Epithelial cell of prostate (primary cell): ENCODE results near the gene SAXO1.
"Not testable (repeated sequence)": the region's sequence is repeated elsewhere in the genome, so short reads cannot be mapped to it uniquely, and the experiment has no call there.

Experiments
- DNase-seq: peaks from one replicate; pipeline ENCODE4 v3.0.0-alpha.2; 2011; ENCODE audit warnings: low read depth, low spot score
- H3K27ac ChIP-seq: fragments of 450-650 bp; 2 replicates; pipeline ENCODE4 v1.5.1; 2017; ENCODE audit warnings: mild to moderate bottlenecking

SAXO1 gene

DNA sequence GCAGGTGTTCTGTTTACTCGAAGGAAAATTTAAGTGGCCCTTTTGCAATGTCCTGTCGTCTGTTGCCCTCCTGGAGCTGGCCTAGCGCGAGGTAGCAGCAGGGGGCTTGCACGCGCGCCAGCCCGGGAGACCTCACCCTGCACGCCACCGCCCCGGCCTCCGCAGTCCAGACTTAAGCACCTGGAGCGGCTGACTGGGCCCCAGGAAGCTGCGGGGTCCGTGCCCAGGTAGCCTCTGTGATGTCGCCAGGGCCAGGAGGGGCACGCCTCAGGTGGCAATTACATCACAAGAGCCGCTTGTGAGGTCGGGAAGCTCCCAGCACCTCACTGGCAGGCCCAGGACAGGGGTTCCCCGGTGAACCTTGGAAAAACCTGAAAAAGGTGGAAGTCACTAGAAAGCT is at the start of gene SAXO1:
SAXO1 (minus strand) TSS at position 195 of the 400 bp plus-strand sequence. CDS start 301 bp downstream, outside the sequence.
- DNase-seq, result no peak
- no peak within 1 kb of the TSS for H3K27ac ChIP-seq

DNA sequence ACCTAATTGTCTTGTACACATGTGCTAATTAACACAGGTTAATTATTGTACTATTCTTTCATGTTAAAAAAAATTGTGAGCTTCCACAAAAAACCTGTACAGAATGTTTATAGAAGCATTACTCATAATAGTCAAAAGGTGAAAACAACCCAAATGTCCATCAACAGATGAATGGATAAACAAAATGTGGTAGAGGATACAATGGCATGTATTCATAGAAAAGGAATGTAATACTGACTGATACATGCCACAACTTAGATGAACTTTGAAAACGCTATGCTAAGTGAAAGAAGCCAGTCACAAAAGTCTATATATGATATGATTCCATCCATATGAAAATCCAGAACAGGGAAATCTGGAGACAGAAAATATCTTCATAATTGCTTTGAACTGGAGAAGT is 41.8 kb upstream of the SAXO1 start:
- peak; percentile 20 for DNase-seq
- H3K27ac ChIP-seq, result peak overlapping the region; percentile 13

GRCh38 chr9:19074229-19074628 is 41.2 kb upstream of the SAXO1 start:
- no peak for DNase-seq

GRCh38 chr9:19057033-19057432 is 24.0 kb upstream of the SAXO1 start:
- H3K27ac ChIP-seq, result no peak overlapping the region
- no peak for DNase-seq

More at GRCh38 chr9:19074229-19074628, 41.2 kb upstream of the SAXO1 start:
- peak overlapping the region; percentile 13 for H3K27ac ChIP-seq

DNA sequence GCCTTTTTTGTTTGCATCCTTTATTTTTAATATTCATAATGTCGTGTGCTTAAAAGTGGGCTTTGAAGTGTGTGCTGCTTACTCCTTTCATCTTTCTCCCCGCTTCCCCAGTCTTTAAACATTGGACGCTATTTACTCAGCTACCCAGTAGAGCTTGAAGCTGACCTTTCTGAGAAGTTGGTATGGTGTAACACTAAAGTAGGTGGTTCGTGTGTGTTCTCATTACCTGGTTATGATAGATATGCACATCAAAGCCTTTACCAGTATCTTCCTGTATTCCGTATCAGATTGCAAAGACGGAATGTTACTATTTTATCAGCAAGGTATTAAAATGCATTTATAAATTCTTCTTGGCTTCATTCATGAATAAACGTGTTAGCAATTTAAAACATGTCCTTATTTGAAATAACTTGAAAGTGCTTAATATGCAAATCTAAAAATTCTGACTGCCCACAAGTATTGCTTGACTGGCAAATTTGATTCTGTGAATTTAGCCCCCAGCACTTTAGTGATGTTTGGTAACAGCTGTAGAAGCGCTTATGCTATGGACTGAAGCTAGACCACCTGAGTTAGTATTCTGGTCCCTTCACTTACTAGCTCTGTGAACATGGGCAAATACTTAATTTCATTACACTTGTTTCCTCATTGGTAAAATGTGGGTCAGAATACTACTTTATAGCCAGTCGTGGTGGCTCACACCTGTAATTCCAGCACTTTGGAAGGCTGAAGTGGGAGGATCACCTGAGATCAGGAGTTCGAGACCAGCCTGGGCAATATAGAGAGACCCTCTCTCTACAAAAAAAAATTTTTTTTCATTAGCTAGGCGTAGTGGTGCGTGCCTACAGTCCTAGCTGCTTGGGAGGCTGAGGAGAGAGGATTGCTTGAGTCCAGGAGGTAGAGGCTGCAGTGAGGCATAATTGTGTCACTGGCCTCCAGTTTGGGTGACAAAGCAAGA is 17.9 kb upstream of the SAXO1 start:
- no peak for DNase-seq
- H3K27ac ChIP-seq, result peak overlapping the region; percentile 95

DNA sequence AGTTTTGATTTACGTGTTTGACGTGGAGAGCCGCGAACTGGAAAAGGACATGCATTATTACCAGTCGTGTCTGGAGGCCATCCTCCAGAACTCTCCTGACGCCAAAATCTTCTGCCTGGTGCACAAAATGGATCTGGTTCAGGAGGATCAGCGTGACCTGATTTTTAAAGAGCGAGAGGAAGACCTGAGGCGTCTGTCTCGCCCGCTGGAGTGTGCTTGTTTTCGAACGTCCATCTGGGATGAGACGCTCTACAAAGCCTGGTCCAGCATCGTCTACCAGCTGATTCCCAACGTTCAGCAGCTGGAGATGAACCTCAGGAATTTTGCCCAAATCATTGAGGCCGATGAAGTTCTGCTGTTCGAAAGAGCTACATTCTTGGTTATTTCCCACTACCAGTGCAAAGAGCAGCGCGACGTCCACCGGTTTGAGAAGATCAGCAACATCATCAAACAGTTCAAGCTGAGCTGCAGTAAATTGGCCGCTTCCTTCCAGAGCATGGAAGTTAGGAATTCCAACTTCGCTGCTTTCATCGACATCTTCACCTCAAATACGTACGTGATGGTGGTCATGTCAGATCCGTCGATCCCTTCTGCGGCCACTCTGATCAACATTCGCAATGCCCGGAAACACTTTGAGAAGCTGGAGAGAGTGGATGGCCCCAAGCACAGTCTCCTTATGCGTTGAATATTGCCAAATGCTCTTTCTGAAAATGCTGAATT is 17.1 kb upstream of the SAXO1 start:
- H3K27ac ChIP-seq, result peak overlapping the region; percentile 95

DNA sequence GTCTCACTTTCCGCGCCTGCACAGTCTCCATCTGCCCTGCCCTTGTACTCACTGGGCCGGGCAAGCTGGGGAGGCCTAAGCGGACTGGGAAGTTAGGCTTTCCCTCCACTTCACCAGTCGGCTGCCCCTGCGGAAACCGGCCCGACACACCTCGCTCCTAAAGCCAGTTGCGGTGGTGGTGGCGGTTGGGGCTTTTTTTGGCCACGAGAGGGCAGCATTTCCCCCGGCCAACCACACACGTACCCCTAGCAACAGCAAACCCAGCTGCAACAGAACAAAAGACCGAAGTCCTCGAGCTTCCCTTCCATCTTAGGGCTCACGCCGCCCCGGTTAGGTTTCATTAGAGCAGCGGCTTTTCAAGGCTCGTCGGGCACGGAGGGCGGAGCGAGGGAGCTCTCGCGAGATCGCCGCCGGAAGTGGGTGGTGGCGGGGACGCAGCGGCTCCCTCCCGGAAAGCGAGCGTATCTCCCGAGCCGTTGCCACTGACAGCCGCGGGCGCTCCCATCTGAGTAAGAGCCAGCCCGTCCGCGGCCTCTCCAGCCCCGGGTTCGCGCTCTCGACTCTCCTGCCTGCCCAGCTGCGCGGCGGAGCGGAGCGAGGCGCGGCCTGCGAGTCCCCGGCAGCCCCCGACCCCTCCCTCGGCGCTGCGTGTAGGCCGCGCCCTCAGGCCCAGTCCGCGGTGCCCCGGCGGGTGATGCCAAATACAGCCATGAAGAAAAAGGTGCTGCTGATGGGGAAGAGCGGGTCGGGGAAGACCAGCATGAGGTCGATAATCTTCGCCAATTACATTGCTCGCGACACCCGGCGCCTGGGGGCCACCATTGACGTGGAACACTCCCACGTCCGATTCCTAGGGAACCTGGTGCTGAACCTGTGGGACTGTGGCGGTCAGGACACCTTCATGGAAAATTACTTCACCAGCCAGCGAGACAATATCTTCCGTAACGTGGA is 16.2 kb upstream of the SAXO1 start, which contains the start of gene RRAGA:
RRAGA (plus strand) TSS at position 462 of the 951 bp plus-strand sequence; CDS start at position 695, 233 bp downstream.
- peak; percentile 82 for DNase-seq
- H3K27ac ChIP-seq, result peak within 1 kb of the TSS; percentile 95

More for the DNA sequence above, 17.1 kb upstream of the SAXO1 start:
- no peak for DNase-seq

GRCh38 chr9:19036611-19037010 is 3.6 kb upstream of the SAXO1 start:
- DNase-seq, result no peak
- no peak overlapping the region for H3K27ac ChIP-seq

DNA sequence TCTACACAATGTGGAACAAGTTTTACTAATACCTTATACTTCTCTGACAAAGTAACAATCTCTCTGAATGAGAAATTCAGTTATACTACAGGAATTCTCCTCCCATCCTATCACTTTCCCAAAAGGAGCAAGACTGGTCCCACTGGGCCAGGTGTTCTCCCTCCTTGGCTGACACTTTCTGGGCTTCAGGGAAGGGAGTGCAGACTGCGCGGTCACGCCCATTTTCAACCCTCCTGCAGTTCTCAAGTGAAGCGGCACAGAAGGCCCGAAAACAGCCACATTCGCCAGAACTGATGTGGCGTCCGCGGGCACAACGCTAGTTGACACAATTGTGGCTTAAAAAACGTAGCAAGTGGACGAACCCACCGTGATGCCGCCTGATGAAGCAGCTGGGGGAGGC is 603 bp downstream of the SAXO1 start:
- no peak for DNase-seq
- no peak overlapping the region for H3K27ac ChIP-seq

DNA sequence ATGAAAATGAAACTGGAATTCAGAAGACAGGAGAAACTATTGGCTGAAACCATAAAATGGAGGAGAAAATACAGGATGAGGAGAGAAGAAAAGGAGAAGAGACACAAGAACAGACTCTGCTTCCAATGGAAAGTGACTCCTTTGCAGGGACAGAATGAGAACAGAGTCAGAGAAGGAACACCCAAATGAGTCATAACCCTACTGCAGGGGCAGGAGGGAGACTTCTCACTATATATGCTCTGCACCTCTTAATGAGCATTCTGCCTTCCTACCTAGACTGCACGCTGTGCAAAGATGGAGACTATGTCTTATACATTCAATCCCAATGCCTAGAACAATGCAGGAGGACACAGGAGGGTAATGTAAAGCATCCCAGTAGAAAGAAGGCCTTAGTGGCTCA is 2.1 kb downstream of the SAXO1 start:
- DNase-seq, result no peak
- no peak overlapping the region for H3K27ac ChIP-seq

DNA sequence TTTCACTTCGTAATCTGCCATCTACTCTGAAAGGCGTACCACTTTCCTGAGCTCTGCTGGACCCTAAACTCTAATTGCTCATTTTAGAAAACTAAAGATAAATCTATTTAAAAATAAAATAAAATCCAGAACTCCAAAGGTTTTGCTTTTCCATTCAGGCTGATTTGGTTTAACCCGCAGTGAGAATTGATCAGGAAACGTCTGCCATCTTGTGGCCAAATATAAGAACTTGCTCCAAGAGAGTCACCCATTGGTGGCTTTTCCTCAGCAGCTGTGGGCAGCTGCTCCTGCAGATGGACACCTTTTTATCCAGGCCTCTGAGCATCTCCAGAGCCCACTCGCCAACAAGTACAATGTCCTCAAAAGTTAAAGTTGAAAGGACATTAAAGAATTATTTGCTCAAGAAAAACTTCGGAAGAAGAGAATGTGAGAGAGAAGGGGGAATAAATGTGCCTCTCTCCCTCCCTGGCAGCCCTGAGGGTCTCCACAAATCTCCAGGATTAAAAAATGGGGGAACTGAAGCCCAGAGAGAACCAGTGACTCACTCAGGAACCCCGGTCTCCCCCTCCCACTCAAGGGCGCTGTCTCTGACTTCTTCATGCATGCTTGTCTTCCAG is 4.1 kb downstream of the SAXO1 start:
- DNase-seq, result no peak
- no peak overlapping the region for H3K27ac ChIP-seq

DNA sequence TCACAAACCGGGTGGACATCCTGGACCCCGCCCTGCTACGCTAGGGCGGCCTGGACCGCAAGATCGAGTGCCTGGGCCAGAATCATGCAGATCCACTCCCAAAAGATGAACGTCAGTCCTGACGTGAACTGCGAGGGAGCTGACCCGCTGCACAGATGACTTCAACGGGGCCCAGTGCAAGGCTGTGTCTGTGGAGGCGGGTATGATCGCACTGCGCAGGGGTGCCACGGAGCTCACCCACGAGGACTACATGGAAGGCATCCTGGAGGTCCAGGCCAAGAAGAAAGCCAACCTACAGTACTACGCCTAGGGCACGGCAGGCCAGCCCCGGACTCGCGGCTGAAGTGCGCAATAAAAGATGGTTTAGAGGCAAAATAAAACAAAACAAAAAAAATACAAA is 5.2 kb downstream of the SAXO1 start:
- no peak for DNase-seq
- H3K27ac ChIP-seq, result no peak overlapping the region

- DNase-seq, result no peak
- H3K27ac ChIP-seq, result no peak overlapping the region
Measured at GRCh38 chr9:19026375-19026774, 6.6 kb downstream of the SAXO1 start.

GRCh38 chr9:19023078-19023477 is 9.9 kb downstream of the SAXO1 start:
- no peak overlapping the region for H3K27ac ChIP-seq
- no peak for DNase-seq

DNA sequence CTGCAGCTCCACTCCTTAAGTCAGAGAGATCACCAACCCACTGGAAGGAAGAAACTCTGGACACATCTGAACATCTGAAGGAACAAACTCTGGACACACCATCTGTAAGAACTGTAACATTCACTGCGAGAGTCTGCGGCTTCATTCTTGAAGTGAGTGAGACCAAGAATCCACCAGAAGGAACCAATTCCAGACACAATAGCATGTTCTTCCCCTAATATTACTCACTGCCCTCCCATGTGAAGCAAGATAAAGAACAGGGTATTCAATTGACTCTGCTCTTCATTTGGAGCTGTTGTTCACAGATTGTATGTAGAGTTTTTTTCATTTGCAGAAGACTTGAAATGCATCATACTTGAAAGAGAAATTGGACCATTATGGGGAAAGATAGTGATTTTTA is 10.8 kb downstream of the SAXO1 start:
- no peak for DNase-seq
- no peak overlapping the region for H3K27ac ChIP-seq

- DNase-seq, result not testable (repeated sequence)
Measured at GRCh38 chr9:19021649-19022048, 11.4 kb downstream of the SAXO1 start.

DNA sequence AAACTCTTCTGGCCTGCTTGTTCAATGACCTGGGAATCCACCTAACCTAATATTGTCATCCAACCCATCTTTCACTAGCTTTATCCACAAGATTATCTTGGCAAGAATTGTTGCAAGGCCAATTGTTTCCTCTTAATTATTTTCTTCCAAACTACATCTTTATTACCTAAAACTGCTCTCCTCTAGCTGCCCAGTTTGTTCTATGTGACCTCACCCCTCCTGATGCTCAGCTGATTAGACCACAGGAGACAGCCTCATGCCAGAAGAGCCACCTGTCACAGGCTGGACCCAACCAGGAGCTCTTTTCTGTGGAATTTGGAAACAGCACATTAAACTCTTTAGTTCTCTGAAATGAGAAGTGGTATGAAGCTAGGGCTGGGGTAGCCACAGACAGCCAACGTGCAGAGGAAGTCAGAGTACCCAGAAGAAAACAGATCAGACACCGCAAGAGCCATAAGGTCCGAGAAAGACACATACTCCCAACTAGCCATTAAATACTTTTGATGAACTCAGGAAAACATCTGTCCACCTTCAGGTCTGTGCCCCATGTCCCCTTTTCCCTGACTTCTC is 12.0 kb downstream of the SAXO1 start:
- DNase-seq, result no peak
- H3K27ac ChIP-seq, result no peak overlapping the region

More at GRCh38 chr9:19021649-19022048, 11.4 kb downstream of the SAXO1 start:
- H3K27ac ChIP-seq, result not testable (repeated sequence)

DNA sequence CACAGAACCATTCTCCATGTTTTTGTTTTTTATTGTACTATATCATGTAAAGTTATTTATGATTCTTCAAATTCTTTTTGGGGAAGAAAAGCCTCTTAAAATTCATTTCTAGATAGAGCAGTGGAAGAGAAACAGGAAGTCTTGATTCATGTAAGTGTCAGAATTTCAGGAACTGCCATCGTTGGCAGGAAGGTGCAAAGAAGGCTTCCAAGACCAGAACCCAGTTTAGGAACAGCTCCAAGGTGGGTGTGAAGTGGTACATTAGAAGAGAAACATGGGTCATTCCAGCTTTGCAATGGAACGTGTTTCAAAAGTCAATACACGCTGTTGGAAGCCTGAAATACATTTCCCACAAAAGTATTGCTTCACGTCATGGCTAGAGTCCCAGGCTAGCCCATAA is 14.8 kb downstream of the SAXO1 start:
- no peak for DNase-seq
- no peak overlapping the region for H3K27ac ChIP-seq

GRCh38 chr9:19009391-19009965 is 23.5 kb downstream of the SAXO1 start:
- DNase-seq, result no peak
- H3K27ac ChIP-seq, result no peak overlapping the region
